SK-N-SH treated with all-trans-retinoic acid at 6 μM for 48 hours (cell line): ENCODE data around the gene FNDC1.

Experiments used
- ATAC-seq: fragments of 200-7000 bp; cut with Tn5 transposase; 3 replicates; pipeline ENCODE4 v1.9.1; 2020; ENCODE audit warnings: mild to moderate bottlenecking, moderate library complexity
- BACH2 ChIP-seq: fragments of 250-450 bp; sonication (Bioruptor Pico); IDR thresholded peaks from 2 replicates; pipeline ENCODE4 v1.9.0; 2021; ENCODE audit warnings: mild to moderate bottlenecking, borderline replicate concordance
- CREB5 ChIP-seq: fragments of 250-450 bp; sonication (Bioruptor Pico); IDR thresholded peaks from 2 replicates; pipeline ENCODE4 v1.5.1; 2020; ENCODE audit warnings: low read depth, mild to moderate bottlenecking, moderate library complexity
- CSDC2 ChIP-seq: fragments of 250-450 bp; sonication (Bioruptor Pico); IDR thresholded peaks from 2 replicates; pipeline ENCODE4 v1.5.0; 2020; ENCODE audit warnings: mild to moderate bottlenecking, moderate library complexity
- CSRNP3 ChIP-seq: fragments of 250-450 bp; sonication (Bioruptor Pico); IDR thresholded peaks from 2 replicates; pipeline ENCODE4 v1.5.1; 2021; ENCODE audit warnings: mild to moderate bottlenecking, moderate library complexity
- ESRRG ChIP-seq: fragments of 250-450 bp; sonication (Bioruptor Pico); IDR thresholded peaks from 2 replicates; pipeline ENCODE4 v1.6.1; 2021; ENCODE audit warnings: mild to moderate bottlenecking
- ISL1 ChIP-seq: fragments of 250-450 bp; sonication (Bioruptor Pico); IDR thresholded peaks from 2 replicates; pipeline ENCODE4 v2.1.2; 2022; ENCODE audit warnings: mild to moderate bottlenecking, moderate library complexity
- OSR1 ChIP-seq: fragments of 250-450 bp; sonication (Bioruptor Pico); IDR thresholded peaks from 2 replicates; pipeline ENCODE4 v1.8.0; 2022; ENCODE audit warnings: moderate library complexity, mild to moderate bottlenecking, inconsistent platforms
- PATZ1 ChIP-seq: fragments of 250-450 bp; sonication (Bioruptor Pico); IDR thresholded peaks from 2 replicates; pipeline ENCODE4 v1.8.0; 2020; ENCODE audit warnings: mild to moderate bottlenecking, moderate library complexity, borderline replicate concordance
- POU6F1 ChIP-seq: fragments of 250-450 bp; sonication (Bioruptor Pico); IDR thresholded peaks from 2 replicates; pipeline ENCODE4 v1.8.0; 2021; ENCODE audit warnings: low read depth, mild to moderate bottlenecking, moderate library complexity, borderline replicate concordance
- PPARA ChIP-seq: fragments of 250-450 bp; sonication (Bioruptor Pico); IDR thresholded peaks from 2 replicates; pipeline ENCODE4 v1.5.0; 2020; ENCODE audit warnings: mild to moderate bottlenecking, borderline replicate concordance
- SNAI2 ChIP-seq: fragments of 250-450 bp; sonication (Bioruptor Pico); IDR thresholded peaks from 2 replicates; pipeline ENCODE4 v1.5.0; 2020; ENCODE audit warnings: mild to moderate bottlenecking, moderate library complexity
- TCF4 ChIP-seq: fragments of 250-450 bp; sonication (Bioruptor Pico); IDR thresholded peaks from 2 replicates; pipeline ENCODE4 v1.8.0; 2021; ENCODE audit warnings: mild to moderate bottlenecking, moderate library complexity, borderline replicate concordance
- TOX ChIP-seq: fragments of 250-450 bp; sonication (Bioruptor Pico); IDR thresholded peaks from 2 replicates; pipeline ENCODE4 v1.8.0; 2021; ENCODE audit warnings: mild to moderate bottlenecking, moderate library complexity, borderline replicate concordance
- TSHZ2 ChIP-seq: fragments of 250-450 bp; sonication (Bioruptor Pico); IDR thresholded peaks from 2 replicates; pipeline ENCODE4 v1.5.0; 2020; ENCODE audit warnings: mild to moderate bottlenecking, moderate library complexity
- ZC3H10 ChIP-seq: fragments of 250-450 bp; sonication (Bioruptor Pico); IDR thresholded peaks from 2 replicates; pipeline ENCODE4 v1.5.1; 2021; ENCODE audit warnings: mild to moderate bottlenecking, moderate library complexity
- ZFP3 ChIP-seq: fragments of 250-450 bp; sonication (Bioruptor Pico); IDR thresholded peaks from 2 replicates; pipeline ENCODE4 v1.5.0; 2020; ENCODE audit warnings: mild to moderate bottlenecking, moderate library complexity
- ZFP30 ChIP-seq: fragments of 450-650 bp; formaldehyde crosslinking; IDR thresholded peaks from 2 replicates; pipeline ENCODE4 v1.5.0; 2022; ENCODE audit warnings: mild to moderate bottlenecking, moderate library complexity
- ZNF565 ChIP-seq: fragments of 450-650 bp; formaldehyde crosslinking; conservative IDR thresholded peaks from 2 replicates; pipeline ENCODE4 v1.5.0; 2020; ENCODE audit warnings: low read depth, mild to moderate bottlenecking, moderate library complexity
- ZNF8 ChIP-seq: fragments of 450-650 bp; formaldehyde crosslinking; IDR thresholded peaks from 2 replicates; pipeline ENCODE4 v1.5.0; 2020; ENCODE audit warnings: mild to moderate bottlenecking, moderate library complexity

The FNDC1 gene

GRCh38 chr6:159255434-159255951 lies 86.3 kb downstream of the FNDC1 start:
- no peak for ATAC-seq
- TF ChIP-seq ZFP3 (no peak), BACH2 (CRISPR knock-in tag) (no peak), POU6F1 (CRISPR knock-in tag) (no peak)

- TF ChIP-seq CSDC2 (CRISPR knock-in tag) (no peak), ZFP30 (no peak)
- ATAC-seq = no peak
These were observed 86.9 kb downstream of the FNDC1 start for GRCh38 chr6:159256128-159256527.

GRCh38 chr6:159257846-159258245 lies 88.6 kb downstream of the FNDC1 start:
- TF ChIP-seq TCF4 (CRISPR knock-in tag) = no peak
- TF ChIP-seq ZFP3 = no peak
- TF ChIP-seq TSHZ2 = no peak
- TF ChIP-seq ESRRG = no peak
- TF ChIP-seq PATZ1 (CRISPR knock-in tag) = no peak
- no peak for TF ChIP-seq SNAI2
- TF ChIP-seq CSRNP3 (CRISPR knock-in tag) = no peak
- no peak for TF ChIP-seq OSR1 (CRISPR knock-in tag)
- no peak for TF ChIP-seq PPARA (CRISPR knock-in tag)
- no peak for TF ChIP-seq POU6F1 (CRISPR knock-in tag)
- no peak for TF ChIP-seq ZFP30
- no peak for TF ChIP-seq ZC3H10
- no peak for TF ChIP-seq CREB5
- no peak for TF ChIP-seq ZNF565 (CRISPR knock-in tag)
- TF ChIP-seq ISL1 (CRISPR knock-in tag) = no peak
- no peak for TF ChIP-seq TOX (CRISPR knock-in tag)
- TF ChIP-seq ZNF8 (CRISPR knock-in tag) = no peak
- ATAC-seq = no peak
